Glomerular endothelial cell (primary cell): ENCODE results near the gene CLMN. TPM values are rescaled to one million over a fixed set of nuclear protein-coding genes. Genes with fewer than 3 reads are reported as not detected.

Experiments used
- DNase-seq: peaks from one replicate; pipeline ENCODE4 v3.0.0-alpha.2; 2011; ENCODE audit warnings: low read depth, low spot score; ENCODE audit errors: extremely low read depth
- total RNA-seq: library from RNA; depleted of rRNA; stranded (reverse); fragments of >200 nt; gene quantifications from 2 replicates; pipeline ENCODE4 v1.2.3, GENCODE V29; 2015

Gene CLMN
- total RNA-seq, 1 donor from 2014 or later: 2.6 TPM

GRCh38 chr14:95199298-95199983 is 120.3 kb downstream of the CLMN start:
- no peak for DNase-seq

GRCh38 chr14:95198320-95198719 is 121.4 kb downstream of the CLMN start:
- no peak for DNase-seq

- no peak for DNase-seq
Measured at GRCh38 chr14:95197551-95197950, 122.2 kb downstream of the CLMN start.

DNA sequence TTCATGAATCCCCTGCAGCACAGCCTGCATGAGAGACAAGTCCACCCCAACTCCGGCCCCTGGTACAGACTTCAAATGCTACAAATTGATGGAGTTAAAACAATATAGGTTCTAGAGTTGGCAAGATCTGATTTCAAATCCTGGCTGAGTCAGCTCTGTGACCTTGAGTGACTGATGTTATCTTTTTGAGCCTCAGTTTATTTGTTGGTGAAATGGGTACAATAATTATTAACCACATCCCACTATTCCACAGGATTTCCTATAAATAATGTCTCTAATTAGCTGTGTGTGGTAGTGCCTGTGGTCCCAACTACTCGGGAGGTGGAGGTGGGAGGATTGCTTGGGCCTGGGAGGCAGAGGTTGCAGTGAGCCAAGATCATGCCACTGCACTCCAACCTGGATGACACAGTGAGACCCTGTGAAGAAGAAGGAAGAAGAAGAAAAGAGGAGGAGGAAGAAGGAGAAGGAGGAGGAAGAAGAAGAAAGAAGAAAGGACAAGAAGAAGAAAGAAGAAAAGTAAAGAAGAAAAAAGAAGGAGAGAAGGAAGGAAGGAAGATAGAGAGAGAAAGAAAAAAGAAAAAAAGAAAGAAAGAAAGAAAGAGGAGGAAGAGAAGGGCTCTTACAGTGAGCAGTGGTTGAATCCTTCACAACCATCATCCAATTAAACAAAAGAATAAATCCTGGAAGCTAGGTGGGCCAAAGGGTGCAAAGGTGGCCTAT is 122.7 kb downstream of the CLMN start:
- no peak for DNase-seq

DNA sequence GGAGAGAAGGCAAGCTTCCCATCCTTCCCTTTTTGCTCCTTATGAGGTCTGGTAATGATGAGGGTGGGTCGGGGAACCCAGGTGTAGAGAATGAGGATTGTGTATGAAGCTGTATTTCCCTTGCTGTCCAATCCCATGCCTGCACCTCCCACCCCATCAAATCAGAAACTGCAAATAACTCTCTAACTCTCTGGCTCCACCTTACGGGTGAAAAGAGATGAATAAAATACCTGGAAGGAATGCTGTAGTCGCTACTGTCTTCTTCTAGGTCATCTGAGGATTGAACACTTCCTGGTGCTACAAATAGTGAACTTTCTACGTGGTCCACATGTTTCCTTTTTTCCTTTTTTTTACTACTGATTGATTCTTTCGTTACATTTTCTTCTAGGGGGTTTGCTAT is 123.4 kb downstream of the CLMN start:
- no peak for DNase-seq

DNA sequence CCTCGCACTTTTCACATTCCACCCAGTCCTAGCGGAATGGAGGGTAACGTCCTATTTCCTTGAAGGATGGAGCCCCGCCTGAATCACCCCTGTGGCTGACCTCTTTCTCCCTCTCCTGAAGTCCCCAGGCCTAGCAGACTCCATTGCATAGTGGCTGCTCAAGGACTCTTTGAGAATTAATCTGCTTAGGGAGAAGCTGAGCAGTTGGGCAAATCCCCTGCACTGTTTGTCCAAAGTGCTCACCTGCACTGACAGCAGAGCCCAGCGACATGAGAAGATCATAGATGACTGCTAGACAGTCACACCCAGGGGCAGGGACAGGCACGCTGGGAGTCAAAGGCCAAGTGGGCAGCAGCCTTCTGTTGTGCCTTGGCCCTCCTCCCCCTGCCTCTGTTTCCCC is 124.7 kb downstream of the CLMN start:
- DNase-seq: no peak

- DNase-seq: no peak
Measured at GRCh38 chr14:95193081-95193480, 126.6 kb downstream of the CLMN start.

DNA sequence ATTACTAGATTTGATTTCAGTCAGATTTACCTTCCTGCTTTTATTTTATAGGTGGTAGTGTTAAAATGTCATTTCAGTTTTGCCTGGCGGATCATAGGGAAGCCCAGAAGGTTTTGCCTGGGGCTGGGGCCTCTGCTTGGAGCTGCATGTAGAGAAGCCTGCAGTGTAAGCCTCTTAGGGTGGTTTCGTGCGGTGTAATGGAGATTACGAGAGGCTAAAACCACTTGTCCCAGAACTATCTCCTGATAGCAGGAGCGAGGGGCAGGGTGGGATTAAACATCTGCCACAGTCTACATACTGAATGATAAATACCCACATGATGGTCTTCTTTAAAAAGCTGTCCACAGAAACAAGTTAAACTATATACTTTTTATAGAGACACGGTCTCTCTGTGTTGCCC is 127.4 kb downstream of the CLMN start:
- DNase-seq: no peak

DNA sequence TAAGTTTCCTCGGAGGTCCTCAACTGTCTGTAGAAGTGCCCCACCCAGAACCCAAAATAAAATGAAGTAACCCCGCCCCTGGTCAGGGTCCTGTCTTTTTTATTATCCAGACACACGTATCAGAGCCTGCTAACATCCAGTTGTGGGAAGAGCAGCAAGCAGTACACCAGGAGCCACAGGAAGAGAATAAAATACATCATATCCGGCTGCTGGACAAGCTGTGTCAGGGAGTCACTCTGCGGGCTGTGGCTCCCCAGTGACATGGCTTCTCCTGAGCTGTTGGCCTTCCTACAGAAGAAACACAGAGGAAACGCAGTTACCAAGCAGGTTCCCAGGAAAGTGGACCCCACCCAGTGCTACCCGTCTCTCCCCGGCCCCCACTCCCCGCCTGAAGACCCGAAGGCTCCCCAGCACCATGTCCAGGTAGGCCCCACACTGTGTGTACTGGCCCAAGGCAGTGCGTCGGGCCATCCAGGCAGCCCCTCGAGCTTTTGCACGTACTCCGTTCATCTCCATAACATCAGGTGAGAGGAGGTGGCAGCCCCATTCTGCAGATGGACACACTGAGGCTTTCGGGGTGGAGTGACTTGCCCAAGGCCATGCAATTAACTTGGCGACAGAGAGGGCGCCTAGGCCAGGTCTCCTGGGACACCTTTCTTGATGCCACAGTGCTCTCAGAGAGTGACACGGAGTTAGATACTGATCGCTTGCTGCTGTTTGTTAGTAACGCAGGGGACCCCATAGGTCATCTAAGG is 128.1 kb downstream of the CLMN start:
- no peak for DNase-seq

DNA sequence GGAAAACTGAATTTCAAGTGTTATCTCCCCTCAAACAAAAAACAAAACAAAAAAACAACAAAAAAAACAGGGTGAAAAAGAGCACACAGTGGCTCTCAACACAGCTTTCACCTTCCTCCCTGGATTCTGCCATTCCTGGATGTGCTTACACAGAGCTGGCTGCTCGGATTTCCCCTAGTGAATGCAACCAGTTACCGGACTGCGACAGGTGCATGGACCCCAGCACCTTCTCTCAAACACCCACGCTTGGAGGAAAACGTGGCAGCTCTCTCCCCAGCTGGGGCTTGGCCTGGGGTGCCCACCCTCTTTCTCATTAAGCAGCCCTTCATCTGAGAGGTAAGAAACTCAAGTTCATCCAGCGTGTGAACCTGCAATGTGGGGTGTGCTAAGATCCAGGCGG is 128.9 kb downstream of the CLMN start:
- no peak for DNase-seq

DNA sequence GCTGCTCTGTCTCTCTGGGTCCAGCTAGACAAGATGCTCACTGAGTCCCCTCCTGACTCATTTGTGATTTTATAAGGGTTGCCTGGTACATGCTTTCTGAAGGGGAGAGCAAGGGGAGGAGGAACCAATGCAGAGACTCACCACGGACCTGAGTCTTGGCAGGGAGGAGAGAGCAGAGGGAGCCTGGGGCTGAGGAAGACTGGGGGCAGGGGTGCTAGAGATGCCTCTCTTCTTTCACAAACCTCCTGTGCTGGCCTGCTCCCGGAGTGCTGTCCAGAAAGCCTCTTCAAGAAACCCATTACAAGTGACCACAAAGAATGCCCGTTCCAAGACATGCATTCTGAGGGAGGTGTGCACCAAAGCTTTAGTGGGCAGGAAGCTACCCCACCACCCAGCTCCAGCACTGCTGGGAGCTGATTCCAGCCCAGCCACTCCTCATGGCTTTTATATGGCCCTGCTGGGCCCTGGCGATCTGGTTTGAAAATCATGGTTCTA is 129.3 kb downstream of the CLMN start:
- DNase-seq: no peak

DNA sequence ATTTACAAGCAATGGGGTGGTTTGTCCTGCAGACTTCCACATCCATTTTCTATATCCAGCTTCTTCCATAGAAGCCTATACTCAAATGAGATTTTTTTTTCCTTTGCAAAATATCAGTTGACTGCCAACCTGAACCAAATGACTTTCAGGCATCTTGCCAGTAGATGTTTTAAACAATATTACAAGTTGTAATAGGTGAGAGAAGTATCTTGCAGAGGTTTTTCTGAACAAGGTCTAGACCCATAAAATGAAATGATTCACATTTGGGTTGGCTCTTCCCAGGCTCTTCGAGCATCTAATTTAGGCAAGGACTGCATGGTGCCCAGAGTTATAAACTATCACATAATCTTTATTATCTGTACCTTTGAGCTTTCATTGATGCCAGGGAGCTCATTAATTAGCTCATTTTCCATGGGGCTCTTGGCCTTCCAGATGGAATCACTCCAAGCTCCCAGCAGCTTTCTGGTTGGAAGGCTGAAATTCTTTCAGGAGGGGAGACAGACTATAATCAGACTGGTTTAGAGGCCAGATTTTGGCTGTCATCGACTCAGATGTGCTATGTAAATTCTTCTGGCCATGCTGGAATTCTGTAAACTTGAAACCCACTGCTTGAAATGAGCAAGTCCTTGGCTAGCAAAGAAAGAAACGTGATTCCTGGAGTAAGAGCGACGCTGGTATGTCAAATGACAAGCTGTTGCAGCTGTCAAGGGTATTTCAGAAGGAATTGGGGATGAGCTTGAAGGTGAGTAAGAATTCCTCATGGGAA is 130.2 kb downstream of the CLMN start:
- DNase-seq: no peak

DNA sequence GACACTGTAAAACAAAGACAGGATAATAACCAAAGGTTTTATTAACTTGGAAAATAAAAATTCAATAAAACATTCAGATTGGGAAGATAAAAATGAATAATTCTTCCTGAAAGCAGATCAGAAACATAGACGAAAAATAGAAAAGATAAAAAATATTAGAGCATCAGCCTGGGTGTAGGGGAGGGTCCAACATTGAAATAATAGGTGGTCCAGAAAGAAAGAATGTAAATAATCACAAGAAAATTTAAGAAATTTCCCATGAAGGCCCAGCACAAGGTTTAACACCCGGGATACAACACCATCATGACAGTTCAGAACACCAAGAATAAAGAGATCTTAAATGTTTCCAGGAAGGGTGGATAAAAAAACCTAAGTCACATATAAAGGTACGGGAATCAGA is 131.3 kb downstream of the CLMN start:
- DNase-seq: no peak

GRCh38 chr14:95185767-95186392 is 133.8 kb downstream of the CLMN start:
- no peak for DNase-seq

DNA sequence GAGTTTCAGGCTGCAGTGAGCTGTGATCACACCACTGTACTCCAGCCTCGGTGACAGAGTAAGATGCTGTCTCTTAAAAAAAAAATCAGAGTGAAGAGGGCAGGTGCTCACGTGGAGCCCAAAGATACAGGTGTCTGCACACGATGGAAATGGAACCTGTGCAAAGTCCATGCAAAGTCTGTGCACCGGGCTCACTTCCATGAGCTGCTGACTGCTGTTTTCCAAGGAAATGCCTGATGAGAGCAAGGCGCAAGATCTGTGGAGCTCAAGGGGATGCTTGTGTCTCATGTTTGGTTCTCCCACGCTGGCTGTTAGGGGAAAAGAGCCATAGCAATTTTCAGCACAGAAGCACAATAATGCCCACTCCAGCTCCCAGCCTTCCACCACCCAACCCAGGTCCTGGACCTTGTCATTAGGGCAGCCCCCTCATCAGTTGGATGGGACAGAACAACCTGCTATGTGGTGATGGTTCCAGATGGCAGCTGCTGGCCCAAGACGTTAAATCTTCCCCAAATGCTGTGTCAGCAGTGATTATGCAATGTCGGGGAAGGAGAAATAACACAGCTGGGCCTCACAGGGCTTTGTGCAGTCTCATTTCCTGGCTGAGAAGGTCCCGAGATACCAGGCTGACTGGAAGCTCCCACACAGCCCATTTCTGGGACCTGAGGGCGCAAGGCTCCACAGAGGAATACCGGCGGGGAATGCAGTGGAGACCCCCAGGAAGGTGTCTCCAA is 134.5 kb downstream of the CLMN start:
- no peak for DNase-seq

GRCh38 chr14:95184413-95184790 is 135.3 kb downstream of the CLMN start:
- DNase-seq: no peak

GRCh38 chr14:95183532-95184412 is 135.9 kb downstream of the CLMN start:
- DNase-seq: peak; percentile 58

- DNase-seq: no peak
Measured at GRCh38 chr14:95183082-95183481, 136.6 kb downstream of the CLMN start.

DNA sequence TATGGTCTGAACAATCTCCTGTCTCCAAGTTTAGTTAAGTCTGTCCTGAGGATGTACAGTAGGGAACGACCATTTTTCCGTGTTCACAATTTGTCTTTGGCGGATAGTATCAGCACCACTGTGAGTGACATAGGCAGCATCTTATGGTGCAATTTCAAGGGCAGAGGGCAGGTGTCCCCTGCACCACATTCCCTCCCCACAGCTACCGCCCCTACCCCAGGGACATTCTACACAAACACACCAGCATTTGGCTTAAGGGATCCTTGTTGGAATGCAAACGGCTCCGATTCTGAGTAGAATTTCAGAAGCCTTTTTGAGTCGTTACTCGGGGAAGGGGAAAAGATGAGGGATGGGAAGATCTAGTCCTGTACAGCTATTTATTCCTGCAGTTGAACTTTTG is 137.3 kb downstream of the CLMN start:
- no peak for DNase-seq
